DMS53 (cell line): ENCODE data around the gene CDCA3.
"Not testable (repeated sequence)": the region's sequence is repeated elsewhere in the genome, so short reads cannot be mapped to it uniquely, and the experiment has no call there.

Source experiments
- DNase-seq: peaks from one replicate; lab custom pipeline; 2025; lab: John Stamatoyannopoulos, UW

The CDCA3 gene

DNA sequence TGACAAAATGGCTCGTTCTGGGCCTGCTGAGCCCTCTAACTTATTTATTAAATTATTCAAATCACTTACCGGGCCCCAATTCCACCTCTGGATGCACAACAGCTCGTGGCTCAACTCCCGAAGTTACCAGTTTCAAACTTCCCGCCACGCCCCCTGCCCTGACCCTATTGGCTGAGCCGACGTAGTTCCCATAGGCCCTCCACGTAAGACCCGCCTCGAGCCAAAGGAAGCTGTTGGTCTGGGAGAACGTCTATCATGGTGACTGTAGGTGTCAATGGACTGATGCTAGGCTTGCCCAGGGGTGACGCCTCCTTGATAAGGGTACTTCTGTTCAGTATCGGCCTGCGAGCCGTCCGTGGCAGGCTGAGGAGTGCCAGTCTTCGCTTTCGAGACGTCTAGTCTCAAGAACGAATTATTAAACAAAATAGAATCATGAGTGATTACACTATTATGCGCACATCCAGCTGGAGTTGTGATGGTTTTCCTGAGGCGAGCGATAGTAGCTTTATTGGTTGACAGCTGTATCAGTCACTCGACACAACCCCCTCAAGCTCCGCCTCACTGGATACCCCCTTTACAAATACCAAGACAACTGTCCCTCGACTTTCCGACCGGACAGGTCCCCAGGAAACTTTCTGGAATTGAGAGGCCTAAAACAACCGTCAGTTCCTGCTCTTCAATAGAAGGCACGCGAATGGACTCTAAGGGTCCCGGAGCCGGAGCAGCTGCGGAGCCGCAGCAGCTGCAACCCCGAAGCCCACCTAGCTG is at the start of gene CDCA3:
CDCA3 (minus strand) TSS at position 134 of the 768 bp plus-strand sequence. CDS start 334 bp downstream, outside the sequence.
- peak; percentile 100 for DNase-seq

DNA sequence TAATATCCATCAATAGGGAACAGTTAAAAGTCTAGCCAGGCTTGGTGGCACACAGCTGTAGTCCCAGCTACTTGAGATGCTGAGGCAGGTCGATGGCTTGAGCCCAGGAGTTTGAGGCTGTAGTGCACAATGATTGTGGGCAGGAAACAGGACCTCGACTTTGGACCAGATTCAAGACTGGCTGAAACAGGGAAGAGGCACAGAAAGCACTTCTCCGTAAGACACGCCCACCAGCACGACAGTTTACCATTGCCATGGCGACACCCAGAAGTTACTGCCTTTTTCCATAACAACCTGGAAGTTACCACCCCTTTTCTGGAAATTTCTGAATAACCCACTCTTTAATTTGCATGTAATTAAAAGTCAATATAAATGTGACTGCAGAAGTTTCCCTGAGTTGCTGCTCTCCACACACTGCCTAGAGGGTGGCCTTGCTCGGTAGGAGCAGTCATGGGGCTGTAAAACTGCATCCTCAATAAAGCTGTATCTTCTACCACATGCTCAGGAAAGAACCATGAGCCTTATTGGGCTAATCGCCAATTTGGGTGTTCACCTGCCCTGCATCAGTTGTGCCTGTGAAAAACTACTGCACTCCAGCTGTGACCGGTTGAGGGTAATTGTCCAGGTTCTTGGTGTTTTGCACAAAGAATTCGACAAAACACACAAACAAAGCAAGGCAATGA is 48.9 kb upstream of the CDCA3 start:
- peak; percentile 75 for DNase-seq

DNA sequence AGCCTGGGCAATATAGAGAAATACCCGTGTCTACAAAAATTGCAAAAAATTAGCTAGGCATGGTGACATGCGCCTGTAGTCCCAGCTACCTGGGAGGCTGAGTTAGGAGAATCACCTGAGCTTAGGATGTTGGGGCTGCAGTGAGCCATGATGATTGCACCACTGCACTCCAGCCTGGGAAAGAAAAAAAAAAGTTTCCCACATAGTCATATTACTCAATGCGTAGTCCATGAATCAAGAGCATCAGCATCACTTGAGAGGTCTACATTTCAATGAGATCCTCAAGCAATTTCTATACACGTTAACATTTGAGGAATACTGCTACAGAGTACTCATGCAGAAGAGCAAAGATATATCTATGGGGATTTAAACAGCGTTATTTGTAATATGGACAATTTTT is 48.3 kb upstream of the CDCA3 start:
- DNase-seq, result no peak

DNA sequence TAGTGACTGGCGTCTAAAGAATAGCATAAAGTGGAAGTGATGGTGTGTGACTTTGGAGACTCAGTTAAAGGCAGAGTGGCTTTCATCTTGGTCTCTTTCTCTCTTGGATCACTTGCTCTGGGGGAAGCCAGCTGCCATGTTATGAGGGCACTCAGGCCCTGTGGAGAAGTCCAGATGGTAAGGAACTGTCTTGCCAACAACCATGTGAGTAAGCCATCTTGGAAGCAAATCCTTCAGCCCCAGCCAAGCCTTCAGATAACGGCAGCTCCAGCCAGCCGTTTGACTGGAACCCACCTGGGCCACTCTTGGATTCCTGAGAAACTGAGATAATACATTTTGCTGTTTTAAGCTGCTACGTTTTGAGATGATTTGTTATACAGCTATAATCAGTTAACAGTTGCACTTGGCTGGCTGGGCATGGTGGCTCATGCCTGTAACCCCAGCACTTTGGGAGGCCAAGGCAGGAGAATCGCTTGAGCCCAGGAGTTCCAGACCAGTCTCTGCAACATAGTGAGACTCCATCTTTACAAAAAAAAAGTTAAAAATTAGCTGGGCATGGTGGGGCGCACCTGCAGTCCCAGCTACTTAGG is 45.9 kb upstream of the CDCA3 start:
- DNase-seq, result no peak

DNA sequence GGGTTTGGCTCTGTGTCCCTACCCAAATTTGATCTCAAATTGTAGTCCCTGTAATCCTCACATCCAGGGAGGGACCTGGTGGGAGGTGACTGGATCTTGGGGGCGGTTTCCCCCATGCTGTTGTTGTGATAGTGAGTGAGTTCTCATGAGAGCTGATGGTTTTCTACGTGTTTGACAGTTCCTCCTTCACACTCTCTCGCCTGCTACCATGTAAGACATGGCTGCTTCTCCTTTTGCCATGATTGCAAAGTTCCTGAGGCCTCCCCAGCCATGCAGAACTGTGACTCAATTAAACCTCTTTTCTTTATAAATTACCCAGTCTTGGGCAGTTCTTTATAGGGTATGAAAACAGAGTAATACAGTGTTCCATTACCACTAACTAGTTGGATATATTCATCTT is 43.2 kb upstream of the CDCA3 start:
- DNase-seq, result no peak

DNA sequence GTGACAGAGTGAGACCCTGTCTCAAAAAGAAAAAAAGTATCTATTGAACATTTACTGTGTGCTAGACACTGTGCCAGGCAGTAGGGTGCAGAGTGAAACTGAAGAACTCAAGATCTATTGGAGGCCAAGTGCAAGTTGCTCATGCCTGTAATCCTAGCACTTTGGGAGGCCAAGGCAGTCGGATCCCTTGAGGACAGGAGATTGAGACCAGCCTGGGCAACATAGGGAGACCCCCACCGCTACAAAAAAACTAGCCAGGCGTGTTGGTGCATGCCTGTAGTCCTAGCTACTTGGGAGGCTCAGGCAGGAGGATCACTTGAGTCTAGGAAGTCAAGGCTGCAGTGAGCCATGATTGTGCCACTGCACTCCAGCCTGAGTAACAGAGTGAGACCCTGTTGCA is 41.6 kb upstream of the CDCA3 start:
- DNase-seq, result not testable (repeated sequence)

DNA sequence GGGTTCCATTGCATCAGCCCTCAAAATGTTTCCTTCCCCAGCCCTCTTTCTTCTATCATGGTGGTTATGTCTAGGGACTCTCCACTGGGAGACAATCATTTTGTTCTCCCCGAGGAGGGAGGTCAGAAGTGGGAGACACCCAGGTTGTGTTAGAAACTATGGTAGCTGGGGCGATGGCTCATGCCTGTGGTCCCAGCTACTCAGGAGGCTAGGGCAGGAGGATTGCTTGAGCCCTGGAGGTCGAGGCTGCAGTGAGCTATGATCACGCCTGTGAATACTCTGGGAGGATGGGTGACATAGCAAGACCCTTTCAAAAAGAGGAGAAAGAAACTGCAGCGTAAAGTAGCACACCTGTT is 40.5 kb upstream of the CDCA3 start:
- DNase-seq, result no peak

DNA sequence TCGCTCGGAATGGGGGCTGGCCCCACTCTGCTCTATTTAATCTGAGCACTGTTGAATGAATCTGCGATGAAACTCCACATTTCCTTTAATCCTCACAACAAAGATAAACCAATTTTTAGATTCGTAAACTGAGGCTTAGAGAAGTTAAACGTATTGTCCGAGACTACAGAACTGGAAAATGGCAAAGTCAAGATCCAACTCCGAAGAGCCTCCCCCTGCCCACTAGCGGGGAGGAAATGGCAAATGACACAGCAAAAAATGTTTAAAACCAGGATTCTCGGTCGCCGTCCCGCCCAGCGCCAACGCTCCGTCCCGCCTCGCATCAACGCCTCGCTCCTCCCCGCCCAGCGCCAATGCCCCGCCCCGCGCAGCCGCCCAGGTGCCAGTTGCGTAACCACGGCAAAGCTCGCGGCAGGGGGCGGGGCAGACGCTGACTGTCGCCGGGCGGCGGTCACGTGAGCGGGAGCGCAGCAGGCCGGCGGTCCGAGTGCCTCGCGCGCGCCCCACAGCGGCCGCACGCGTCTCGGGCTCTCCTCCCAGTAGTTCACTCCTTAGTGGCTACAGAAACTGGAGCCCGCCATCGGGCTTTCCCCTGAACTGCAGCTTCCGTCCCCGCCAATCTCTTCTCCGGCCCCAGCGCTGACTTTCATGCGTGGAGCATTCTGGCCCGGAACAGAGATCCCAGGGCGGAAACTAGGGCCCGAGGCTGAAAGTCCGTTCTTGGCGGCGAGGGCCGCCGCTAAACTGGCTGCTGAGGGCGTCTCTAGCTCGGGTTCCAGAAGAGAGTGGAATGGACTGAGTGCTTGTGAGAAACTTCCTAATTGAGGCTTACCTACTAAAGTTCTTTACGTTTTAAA is 39.9 kb upstream of the CDCA3 start:
- peak; percentile 100 for DNase-seq

DNA sequence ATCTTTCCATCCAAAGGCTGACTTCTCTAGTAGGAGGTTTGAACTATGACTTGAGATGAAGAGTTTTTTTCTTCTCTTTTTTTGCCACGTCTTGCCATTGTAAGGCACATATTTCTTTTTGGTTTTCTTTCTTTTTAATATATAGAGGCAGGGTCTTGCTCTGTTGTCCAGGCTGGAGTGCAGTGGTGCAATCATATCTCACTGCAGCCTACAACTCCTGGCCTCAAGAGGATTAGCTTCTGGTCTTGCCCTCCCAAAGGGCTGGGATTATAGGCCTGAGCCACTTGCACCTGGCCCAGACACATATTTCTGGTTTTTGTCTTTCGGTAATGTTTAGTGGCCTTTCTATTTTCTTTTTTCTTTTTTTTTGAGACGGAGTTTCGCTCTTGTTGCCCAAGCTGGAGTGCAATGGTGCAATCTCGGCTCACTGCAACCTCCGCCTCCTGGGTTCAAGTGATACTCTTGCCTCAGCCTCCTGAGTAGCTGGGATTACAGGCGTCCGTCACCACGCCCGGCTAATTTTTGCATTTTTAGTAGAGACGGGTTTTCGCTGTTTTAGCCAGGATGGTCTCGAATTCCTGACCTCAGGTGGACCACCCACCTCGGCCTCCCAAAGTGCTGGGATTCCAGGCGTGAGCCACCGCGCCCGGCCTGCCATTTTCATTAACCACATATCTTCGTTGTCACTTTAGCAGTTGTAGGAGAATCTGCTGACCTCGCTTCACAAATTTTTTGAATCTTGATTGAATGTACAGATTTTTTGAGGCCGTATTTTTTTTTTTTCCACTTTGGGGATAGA is 38.9 kb upstream of the CDCA3 start:
- DNase-seq, result not testable (repeated sequence)

DNA sequence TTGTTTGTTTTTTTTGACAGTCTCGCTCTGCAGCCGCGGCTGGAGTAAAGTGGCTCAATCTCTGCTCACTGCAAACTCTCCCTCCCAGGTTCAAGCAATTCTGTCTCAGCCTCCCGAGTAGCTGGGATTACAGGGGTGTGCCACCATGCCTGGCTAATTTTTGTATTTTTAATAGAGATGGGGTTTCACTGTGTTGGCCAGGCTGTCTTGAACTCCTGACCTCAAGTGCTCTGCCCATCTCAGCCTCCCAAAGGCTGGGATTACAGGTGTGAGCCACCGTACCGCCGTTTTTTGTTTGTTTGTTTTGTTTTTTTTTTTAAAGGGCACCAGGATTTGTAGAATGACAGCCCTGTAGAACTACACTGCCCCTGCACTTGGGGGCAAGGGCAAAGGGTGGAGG is 37.7 kb upstream of the CDCA3 start:
- DNase-seq, result not testable (repeated sequence)

DNA sequence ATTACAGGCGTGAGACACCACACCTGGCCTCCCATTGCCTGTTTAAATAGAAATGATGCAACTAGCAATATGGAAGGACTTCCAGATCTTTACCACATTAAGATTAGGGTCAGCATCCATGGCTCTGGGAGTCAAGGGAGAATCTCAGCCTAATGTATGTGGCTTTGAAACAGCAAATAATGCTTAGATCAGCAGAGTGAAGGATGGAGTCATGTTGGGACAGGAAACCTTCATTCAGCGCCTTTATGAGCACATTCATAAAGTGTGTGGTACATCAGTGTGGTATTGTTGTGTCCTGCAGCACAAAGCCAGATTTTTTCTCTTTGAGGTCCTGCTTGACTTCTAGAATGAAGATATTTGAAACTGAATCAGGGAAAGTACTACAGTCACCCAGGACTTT is 37.3 kb upstream of the CDCA3 start:
- DNase-seq, result peak; percentile 43

DNA sequence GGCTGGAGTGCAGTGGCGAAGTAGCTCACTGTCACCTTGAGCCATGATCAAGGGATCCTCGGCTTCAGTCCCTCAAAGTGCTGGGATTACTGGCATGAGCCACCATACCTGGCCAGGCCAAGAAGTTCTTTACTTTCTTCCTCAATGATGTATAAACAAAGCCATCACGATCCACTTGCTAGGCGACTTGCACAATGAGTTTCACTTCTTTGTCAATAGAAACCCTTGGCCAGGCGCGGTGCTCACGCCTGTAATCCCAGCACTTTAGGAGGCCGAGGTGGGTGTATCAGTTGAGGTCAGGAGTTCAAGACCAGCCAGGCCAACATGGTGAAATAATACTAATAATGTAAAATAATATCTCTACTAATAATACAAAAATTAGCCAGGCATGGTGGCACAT is 36.4 kb upstream of the CDCA3 start:
- DNase-seq, result no peak

DNA sequence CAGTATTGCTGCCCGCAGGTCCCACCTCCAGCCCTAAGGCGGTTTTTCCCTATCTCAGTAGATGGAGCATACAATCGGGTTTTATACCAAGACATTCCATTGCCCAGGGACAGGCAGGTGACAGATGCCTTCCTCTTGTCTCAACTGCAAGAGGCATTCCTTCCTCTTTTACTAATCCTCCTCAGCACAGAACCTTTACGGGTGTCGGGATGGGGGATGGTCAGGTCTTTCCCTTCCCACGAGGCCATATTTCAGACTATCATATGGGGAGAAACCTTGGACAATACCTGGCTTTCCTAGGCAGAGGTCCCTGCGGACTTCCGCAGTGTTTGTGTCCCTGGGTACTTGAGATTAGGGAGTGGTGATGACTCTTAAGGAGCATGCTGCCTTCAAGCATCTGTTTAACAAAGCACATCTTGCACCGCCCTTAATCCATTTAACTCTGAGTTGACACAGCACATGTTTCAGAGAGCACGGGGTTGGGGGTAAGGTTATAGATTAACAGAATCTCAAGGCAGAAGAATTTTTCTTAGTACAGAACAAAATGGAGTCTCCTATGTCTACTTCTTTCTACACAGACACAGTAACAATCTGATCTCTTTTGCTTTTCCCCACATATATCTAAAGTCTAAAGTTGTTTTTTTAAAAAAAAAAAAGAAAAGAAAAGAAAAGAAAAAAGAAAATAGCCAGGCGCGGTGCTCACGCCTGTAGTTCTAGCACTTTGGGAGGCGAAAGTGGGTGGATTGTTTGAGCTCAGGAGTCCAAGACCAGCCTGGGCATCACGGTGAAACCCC is 35.3 kb upstream of the CDCA3 start:
- not testable (repeated sequence) for DNase-seq

DNA sequence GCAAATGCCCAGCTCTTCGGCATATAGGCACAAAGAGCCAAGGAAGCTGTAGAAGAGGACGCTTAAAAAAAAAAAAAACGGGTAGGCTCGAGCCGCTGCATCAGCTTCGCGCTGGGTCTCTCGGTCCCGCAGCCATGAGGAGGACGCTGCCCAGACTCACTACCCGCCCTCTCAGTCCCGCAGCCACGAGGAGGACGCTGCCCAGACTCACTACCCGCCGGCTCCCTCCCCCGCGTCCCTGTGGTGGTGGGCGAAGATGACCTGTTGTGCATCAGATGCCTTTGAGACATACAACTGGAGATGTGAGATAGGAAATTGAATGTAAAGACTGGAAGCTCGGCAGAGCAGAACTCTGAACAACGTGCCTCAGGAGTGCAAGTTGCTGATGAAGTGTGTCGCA is 33.5 kb upstream of the CDCA3 start:
- no peak for DNase-seq

DNA sequence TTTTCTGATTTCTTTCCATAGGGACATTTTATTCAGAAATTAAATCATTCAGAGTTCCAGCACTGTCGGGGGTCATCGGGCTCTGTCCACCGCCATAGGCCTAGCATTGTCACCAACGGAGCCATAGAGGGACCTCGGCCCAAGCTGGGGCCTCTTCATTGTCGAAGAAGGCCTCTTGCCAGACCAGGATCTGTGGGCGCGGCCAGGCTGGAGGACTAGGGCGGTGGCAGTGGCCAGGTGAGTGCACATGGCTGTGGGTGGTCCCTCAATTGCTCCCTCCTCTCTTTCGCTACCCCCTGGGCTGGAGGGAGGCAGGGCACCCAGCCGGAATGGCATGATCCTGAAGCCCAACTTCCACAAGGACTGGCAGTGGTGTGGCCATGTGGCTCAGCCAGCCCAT is 32.6 kb upstream of the CDCA3 start:
- DNase-seq, result no peak

DNA sequence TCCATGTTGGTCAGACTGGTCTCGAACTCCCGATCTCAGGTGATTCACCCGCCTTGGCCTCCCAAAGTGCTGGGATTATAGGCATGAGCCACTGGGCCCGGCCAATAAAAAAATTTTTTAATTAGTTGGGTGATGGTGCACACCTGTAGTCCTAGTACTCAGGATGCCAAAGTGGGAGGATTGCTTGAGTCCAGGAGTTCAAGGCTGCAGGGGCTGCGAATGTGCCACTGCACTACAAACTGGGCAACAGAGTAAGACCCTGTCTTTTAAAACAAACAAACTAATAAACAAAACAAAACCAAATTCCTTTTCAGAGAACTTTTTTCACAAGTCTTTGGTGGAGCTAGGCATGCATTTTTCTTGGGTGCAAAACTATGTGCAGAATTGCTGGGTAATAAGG is 32.2 kb upstream of the CDCA3 start:
- DNase-seq, result no peak

DNA sequence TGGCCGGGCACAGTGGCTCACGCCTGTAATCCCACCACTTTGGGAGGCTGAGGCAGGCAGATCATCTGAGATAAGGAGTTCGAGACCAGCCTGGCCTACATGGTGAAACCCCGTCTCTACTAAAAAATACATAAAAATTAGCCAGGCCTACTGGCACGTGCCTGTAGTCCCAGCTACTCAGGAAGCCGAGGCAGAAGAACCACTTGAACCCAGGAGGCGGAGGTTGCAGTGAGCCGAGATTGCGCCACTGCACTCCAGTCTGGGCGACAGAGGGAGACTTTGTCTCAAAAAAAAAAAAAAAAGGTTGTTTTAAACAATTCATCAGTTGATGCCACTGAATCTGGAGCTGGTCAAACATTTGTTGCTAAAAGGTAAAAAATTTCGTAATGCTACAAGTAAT is 28.7 kb upstream of the CDCA3 start:
- DNase-seq, result not testable (repeated sequence)

DNA sequence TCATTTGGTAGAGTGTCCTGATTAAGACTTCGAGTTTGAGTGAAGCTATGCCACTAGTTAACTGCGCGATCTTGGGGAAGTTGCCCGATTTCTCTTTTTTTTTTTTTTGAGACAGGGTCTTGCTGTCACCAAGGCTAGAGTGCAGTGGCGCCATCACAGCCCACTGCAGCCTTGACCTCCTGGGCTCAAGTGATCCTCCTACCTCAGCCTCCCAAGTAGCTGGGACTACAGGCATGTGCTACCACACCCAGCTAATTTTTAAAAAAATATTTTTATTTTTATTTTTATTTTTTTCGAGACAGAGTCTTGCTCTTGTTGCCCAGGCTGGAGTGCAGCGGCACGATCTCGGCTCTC is 22.9 kb upstream of the CDCA3 start:
- DNase-seq, result not testable (repeated sequence)

DNA sequence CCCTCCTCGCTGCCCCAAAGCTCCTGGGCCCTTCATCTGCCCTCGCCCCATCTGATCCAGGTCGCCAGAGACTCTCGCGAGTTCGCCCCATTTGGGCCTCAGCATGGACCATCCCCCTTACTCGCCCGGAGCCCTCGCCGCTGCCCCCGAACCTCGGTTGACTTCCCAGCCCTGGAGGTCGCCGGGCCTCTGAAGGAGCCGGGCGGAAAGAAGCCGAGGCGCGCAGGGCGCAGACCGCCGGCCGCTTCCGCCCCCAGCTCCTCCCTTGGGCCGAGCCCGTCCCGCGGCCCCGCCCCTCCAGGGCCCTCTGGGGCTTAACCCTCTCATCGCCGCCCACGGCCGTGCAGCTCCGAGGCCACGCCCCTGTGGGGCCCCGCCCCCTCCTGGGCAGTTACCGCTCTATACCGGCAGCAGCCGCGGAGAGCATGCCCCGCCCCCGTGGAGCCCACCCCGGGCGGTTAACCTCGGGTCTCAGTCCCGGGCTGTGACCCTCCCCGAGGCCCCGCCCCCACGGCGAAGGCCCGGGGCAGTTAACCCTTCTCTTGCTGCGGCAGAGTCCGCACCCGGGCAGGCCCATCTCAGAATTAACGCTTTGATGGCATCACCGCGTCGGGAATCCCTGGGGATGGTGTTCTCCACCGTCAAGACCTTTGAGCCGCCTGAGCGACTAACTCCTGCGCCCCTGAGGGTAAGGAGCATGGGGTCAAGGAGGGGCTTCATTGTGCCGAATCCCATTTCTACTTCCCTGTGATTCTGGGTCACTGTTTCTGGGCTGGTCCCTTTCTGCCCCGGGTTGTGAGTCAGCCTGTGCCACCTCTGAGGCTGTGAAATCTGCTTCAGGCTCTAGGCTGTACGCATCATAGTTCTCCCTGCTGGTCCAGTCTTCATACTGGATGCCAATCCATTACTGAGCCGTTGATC is 22.3 kb upstream of the CDCA3 start, which contains the start of gene SPSB2:
SPSB2 (minus strand) TSS at position 210 of the 921 bp plus-strand sequence. CDS start 402 bp downstream, outside the sequence.
- peak; percentile 100 for DNase-seq
